Caco-2 (cell line): Measurements from ENCODE around the gene CFAP77. TPM values are rescaled to one million over a fixed set of nuclear protein-coding genes. Genes with fewer than 3 reads are reported as not detected.

ENCODE experiments used
- BruUV-seq: library from RNA; stranded (reverse); fragments of 400-500 nt; replicated peaks from 2 replicates; lab custom pipeline; 2021; lab: Mats Ljungman, UMichigan
- CTCF ChIA-PET: fragments of 300-600 bp; sonication (Branson Sonifier 250); formaldehyde crosslinking; loops from one replicate; lab custom pipeline; 2022; ENCODE audit warnings: antibody characterized with exemption; lab: Charles Lee
- POLR2A ChIA-PET: fragments of 300-600 bp; sonication (Branson Sonifier 250); formaldehyde crosslinking; loops from one replicate; lab custom pipeline; 2022; ENCODE audit warnings: antibody characterized with exemption; lab: Charles Lee
- DNase-seq, 2 experiments: peaks; one replicate each; pipeline versions ENCODE4 v3.0.0 to v3.0.0-alpha.2; 2020 to 2022
- H3K27me3 ChIP-seq: replicated peaks from 2 replicates; pipeline ENCODE4 v1.6.0; 2011; ENCODE audit warnings: low read length; ENCODE audit not compliant: control insufficient read depth, insufficient read depth
- H3K36me3 ChIP-seq: 2 replicates; pipeline ENCODE4 v1.5.1; 2011; ENCODE audit warnings: low read length; ENCODE audit not compliant: control insufficient read depth, insufficient read depth
- H3K4me1 ChIP-seq: fragments of 250-450 bp; sonication (Bioruptor Pico); 2 replicates; pipeline ENCODE4 v1.5.1; 2020; ENCODE audit warnings: mild to moderate bottlenecking
- H3K4me3 ChIP-seq: 2 replicates; pipeline ENCODE4 v1.5.1; 2011; ENCODE audit warnings: low read depth, mild to moderate bottlenecking, control low read depth, low read length
- H3K9me3 ChIP-seq: fragments of 250-450 bp; sonication (Bioruptor Pico); 2 replicates; pipeline ENCODE4 v1.5.1; 2020; ENCODE audit warnings: mild to moderate bottlenecking, moderate library complexity
- H3K27ac Mint-ChIP-seq: one replicate; pipeline ENCODE4 v1.8.0; 2022; ENCODE audit warnings: mixed read lengths; ENCODE audit not compliant: unreplicated experiment
- H3K27me3 Mint-ChIP-seq: one replicate; pipeline ENCODE4 v1.8.0; 2022; ENCODE audit warnings: mixed read lengths; ENCODE audit not compliant: insufficient read depth, unreplicated experiment
- H3K36me3 Mint-ChIP-seq: one replicate; pipeline ENCODE4 v1.8.0; 2022; ENCODE audit warnings: mild to moderate bottlenecking, mixed read lengths; ENCODE audit not compliant: insufficient read depth, unreplicated experiment
- H3K4me1 Mint-ChIP-seq: one replicate; pipeline ENCODE4 v1.8.0; 2022; ENCODE audit warnings: low read depth, mixed read lengths; ENCODE audit not compliant: unreplicated experiment
- H3K4me3 Mint-ChIP-seq: one replicate; pipeline ENCODE4 v1.8.0; 2022; ENCODE audit warnings: mild to moderate bottlenecking, moderate library complexity, mixed read lengths; ENCODE audit not compliant: unreplicated experiment
- H3K9me3 Mint-ChIP-seq: one replicate; pipeline ENCODE4 v1.8.0; 2022; ENCODE audit warnings: mixed read lengths; ENCODE audit not compliant: unreplicated experiment
- CTCF ChIP-seq, 2 experiments: fragments of 200-600 bp in 1 of 2; IDR thresholded peaks; 1 replicate in 1 of 2; 2 replicates in 1 of 2; pipeline versions ENCODE4 v1.5.1 to v1.8.0; 2011 to 2022; ENCODE audit warnings: antibody characterized with exemption in 1 of 2, control low read depth in 1 of 2, inconsistent platforms in 1 of 2, low read depth in 1 of 2, low read length in 1 of 2, mild to moderate bottlenecking in 1 of 2, moderate library complexity in 1 of 2; ENCODE audit not compliant: insufficient read depth in 1 of 2, severe bottlenecking in 1 of 2, unreplicated experiment in 1 of 2
- intact Hi-C: fragments of 100-400 bp; cut with micrococcal nuclease; formaldehyde crosslinking; loops from one replicate; pipeline ENCODE4 v1.10.0; 2022; ENCODE audit not compliant: unreplicated experiment
- total RNA-seq: library from RNA; stranded (reverse); gene quantifications from 2 replicates; pipeline ENCODE4 v1.2.3, GENCODE V29; 2022

CFAP77 gene
- total RNA-seq, 1 experiment from 2014 or later = not detected

- Mint-ChIP-seq H3K4me3 (peak within 1 kb of the TSS; percentile 33), H3K27ac (no peak within 1 kb of the TSS), H3K4me1 (no peaks in the 10 kb centered on the region), H3K9me3 (no peaks in the 10 kb centered on the region), H3K36me3 (peaks cover 6% of the 10 kb centered on the region), H3K27me3 (peaks cover 21% of the 10 kb centered on the region)
- no peak for TF ChIP-seq CTCF (IDR thresholded peaks at IDR 0.05; ENCODE audit: insufficient read depth in 1 of 2, low read depth in 1 of 2, low read length in 1 of 2, severe bottlenecking in 1 of 2, unreplicated experiment in 1 of 2)
- Histone ChIP-seq H3K4me3 (no peak within 1 kb of the TSS), H3K9me3 (no peaks in the 10 kb centered on the region), H3K36me3 (no peaks in the 10 kb centered on the region), H3K27me3 (no peaks in the 10 kb centered on the region), H3K4me1 (no peaks in the 10 kb centered on the region)
- CTCF ChIA-PET = no interaction called here
- intact Hi-C loops = no loop called here
- POLR2A ChIA-PET = no interaction called here
- no TSS peak for BruUV-seq
- DNase-seq = no peak
Measured at GRCh38 chr9:132582276-132582785, 172.3 kb downstream of the CFAP77 start, which contains the start of gene BARHL1. Gene BARHL1, plus strand, starts transcription at chr9:132582606. Its CDS starts 192 bp downstream, at chr9:132582798.

DNA sequence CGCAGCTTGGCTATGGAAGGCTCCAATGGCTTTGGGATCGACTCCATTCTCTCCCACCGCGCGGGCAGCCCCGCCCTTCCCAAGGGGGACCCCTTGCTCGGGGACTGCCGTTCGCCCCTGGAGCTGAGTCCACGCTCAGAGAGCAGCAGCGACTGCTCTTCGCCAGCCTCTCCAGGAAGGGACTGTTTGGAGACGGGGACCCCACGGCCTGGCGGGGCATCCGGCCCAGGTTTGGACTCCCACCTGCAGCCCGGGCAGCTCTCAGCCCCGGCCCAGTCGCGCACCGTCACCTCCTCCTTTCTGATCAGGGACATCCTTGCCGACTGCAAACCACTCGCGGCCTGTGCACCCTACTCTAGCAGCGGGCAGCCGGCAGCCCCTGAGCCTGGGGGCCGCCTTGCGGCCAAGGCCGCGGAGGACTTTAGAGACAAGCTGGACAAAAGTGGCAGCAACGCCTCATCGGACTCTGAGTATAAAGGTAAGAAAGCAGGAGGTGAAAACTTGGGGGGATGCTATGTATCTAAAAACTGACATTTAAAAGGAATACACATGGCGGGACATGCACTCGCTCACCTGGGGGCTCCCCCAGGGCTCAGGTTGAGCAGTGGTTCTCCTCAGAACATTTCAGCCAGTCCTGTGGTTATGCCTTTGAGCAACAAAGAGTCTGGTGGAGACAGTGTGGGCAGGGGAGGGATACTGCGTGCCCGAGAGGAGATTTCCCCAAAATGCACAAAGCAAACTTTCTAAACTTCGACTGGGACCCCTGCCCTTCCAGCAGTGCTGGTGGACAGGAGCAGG lies 173.0 kb downstream of the CFAP77 start:
- DNase-seq = no peak
- Histone ChIP-seq H3K36me3 (no peaks in the 10 kb centered on the region), H3K4me3 (no peak overlapping the region), H3K9me3 (no peaks in the 10 kb centered on the region), H3K4me1 (no peaks in the 10 kb centered on the region), H3K27me3 (no peaks in the 10 kb centered on the region)
- CTCF ChIA-PET = no interaction called here
- no peak for TF ChIP-seq CTCF (IDR thresholded peaks at IDR 0.05; ENCODE audit: insufficient read depth in 1 of 2, low read depth in 1 of 2, low read length in 1 of 2, severe bottlenecking in 1 of 2, unreplicated experiment in 1 of 2)
- H3K4me1 Mint-ChIP-seq = no peaks in the 10 kb centered on the region
- H3K27ac Mint-ChIP-seq = no peak overlapping the region
- H3K9me3 Mint-ChIP-seq = no peaks in the 10 kb centered on the region
- intact Hi-C loops = no loop called here
- BruUV-seq = no TSS peak
- peaks cover 18% of the 10 kb centered on the region for H3K27me3 Mint-ChIP-seq
- H3K36me3 Mint-ChIP-seq = peaks cover 6% of the 10 kb centered on the region
- POLR2A ChIA-PET = no interaction called here
- H3K4me3 Mint-ChIP-seq = no peak overlapping the region

GRCh38 chr9:132583584-132584304 lies 173.7 kb downstream of the CFAP77 start:
- no peak for DNase-seq
- no TSS peak for BruUV-seq
- Histone ChIP-seq H3K4me3 (no peak overlapping the region), H3K36me3 (no peaks in the 10 kb centered on the region), H3K27me3 (no peaks in the 10 kb centered on the region), H3K4me1 (no peaks in the 10 kb centered on the region), H3K9me3 (no peaks in the 10 kb centered on the region)
- TF ChIP-seq CTCF (IDR thresholded peaks at IDR 0.05; ENCODE audit: insufficient read depth in 1 of 2, low read depth in 1 of 2, low read length in 1 of 2, severe bottlenecking in 1 of 2, unreplicated experiment in 1 of 2) = no peak
- Mint-ChIP-seq H3K27ac (no peak overlapping the region), H3K36me3 (peaks cover 6% of the 10 kb centered on the region), H3K4me1 (no peaks in the 10 kb centered on the region), H3K4me3 (no peak overlapping the region), H3K9me3 (no peaks in the 10 kb centered on the region), H3K27me3 (peaks cover 14% of the 10 kb centered on the region)
- intact Hi-C loops = no loop called here
- ChIA-PET CTCF (no interaction called here), POLR2A (no interaction called here)
